Neural cell (in vitro differentiated cells): ENCODE results near the gene PTCD2. TPM values are rescaled to one million over a fixed set of nuclear protein-coding genes. Genes with fewer than 3 reads are reported as not detected.

Experiments used
- H2AFZ ChIP-seq: fragments of 200-600, 300-800 bp; sonication (generic), shearing (Covaris generic); 2 replicates; pipeline ENCODE4 v1.6.0; 2014; ENCODE audit warnings: low read depth, mild to moderate bottlenecking, antibody characterized with exemption, low read length, moderate library complexity
- H3F3A ChIP-seq: fragments of 200-600 bp; shearing (Covaris generic); 2 replicates; pipeline ENCODE4 v1.6.1; 2016; ENCODE audit warnings: mild to moderate bottlenecking, moderate library complexity, mixed read lengths, antibody characterized with exemption, low read length; ENCODE audit not compliant: insufficient read depth, poor library complexity, severe bottlenecking
- H3K27ac ChIP-seq: fragments of 200-600, 300-800 bp; sonication (generic), shearing (Covaris generic); 2 replicates; pipeline ENCODE4 v1.5.1; 2014; ENCODE audit warnings: mild to moderate bottlenecking, low read length, moderate library complexity
- H3K27me3 ChIP-seq: fragments of 300-800, 200-600 bp; sonication (generic), shearing (Covaris generic); 2 replicates; pipeline ENCODE4 v1.6.0; 2014; ENCODE audit warnings: mild to moderate bottlenecking, low read depth, low read length, moderate library complexity; ENCODE audit not compliant: insufficient read depth
- H3K36me3 ChIP-seq: fragments of 300-800, 200-600 bp; sonication (generic), shearing (Covaris generic); 2 replicates; pipeline ENCODE4 v1.5.1; 2014; ENCODE audit warnings: mild to moderate bottlenecking, antibody characterized with exemption, low read length, moderate library complexity; ENCODE audit not compliant: insufficient read depth
- H3K4me2 ChIP-seq: fragments of 300-800, 200-600 bp; sonication (generic), shearing (Covaris generic); 2 replicates; pipeline ENCODE4 v1.6.0; 2014; ENCODE audit warnings: mild to moderate bottlenecking, low read length
- H3K4me3 ChIP-seq: fragments of 300-800, 200-600 bp; sonication (generic), shearing (Covaris generic); 2 replicates; pipeline ENCODE4 v1.5.1; 2014; ENCODE audit warnings: mild to moderate bottlenecking, low read length, moderate library complexity
- H3K79me2 ChIP-seq: fragments of 200-600 bp; shearing (Covaris generic); replicated peaks from 2 replicates; pipeline ENCODE4 v1.6.0; 2014; ENCODE audit warnings: mild to moderate bottlenecking, low read length, moderate library complexity; ENCODE audit not compliant: insufficient read depth
- H3K9ac ChIP-seq: fragments of 300-800, 200-600 bp; sonication (generic), shearing (Covaris generic); 2 replicates; pipeline ENCODE4 v1.6.1; 2016; ENCODE audit warnings: mild to moderate bottlenecking, low read length, mixed read lengths
- H3K9me2 ChIP-seq: fragments of 200-600 bp; shearing (Covaris generic); 2 replicates; pipeline ENCODE4 v1.6.1; 2016; ENCODE audit warnings: mild to moderate bottlenecking, low read length, mixed read lengths; ENCODE audit not compliant: insufficient read depth
- H3K9me3 ChIP-seq: fragments of 200-600, 300-800 bp; sonication (generic), shearing (Covaris generic); 2 replicates; pipeline ENCODE4 v1.6.1; 2016; ENCODE audit warnings: mild to moderate bottlenecking, mixed run types, low read length, moderate library complexity, mixed read lengths
- H4K20me1 ChIP-seq: fragments of 200-600 bp; shearing (Covaris generic); 2 replicates; pipeline ENCODE4 v1.6.1; 2016; ENCODE audit warnings: mild to moderate bottlenecking, mixed run types; ENCODE audit not compliant: insufficient read depth
- EP300 ChIP-seq: fragments of 450-650 bp; conservative IDR thresholded peaks from 2 replicates; pipeline ENCODE4 v1.6.1; 2014; ENCODE audit warnings: antibody characterized with exemption, mild to moderate bottlenecking, moderate library complexity; ENCODE audit not compliant: poor library complexity, severe bottlenecking
- EZH2 ChIP-seq: fragments of 200-600, 300-800 bp; shearing (Covaris generic), sonication (generic); IDR thresholded peaks from 2 replicates; pipeline ENCODE4 v1.6.1; 2014; ENCODE audit warnings: antibody characterized with exemption, low read length, borderline replicate concordance, mild to moderate bottlenecking; ENCODE audit not compliant: insufficient read depth, poor library complexity, severe bottlenecking
- MXI1 ChIP-seq: fragments of 450-650 bp; conservative IDR thresholded peaks from 2 replicates; pipeline ENCODE4 v1.6.1; 2014; ENCODE audit warnings: antibody characterized with exemption, mild to moderate bottlenecking; ENCODE audit not compliant: poor library complexity, severe bottlenecking
- POLR2AphosphoS5 ChIP-seq: IDR thresholded peaks from 2 replicates; pipeline ENCODE4 v1.6.1; 2012
- RAD21 ChIP-seq: fragments of 450-650 bp; conservative IDR thresholded peaks from 2 replicates; pipeline ENCODE4 v1.6.1; 2014; ENCODE audit warnings: antibody characterized with exemption, mild to moderate bottlenecking, moderate library complexity
- SMC3 ChIP-seq: fragments of 450-650 bp; conservative IDR thresholded peaks from 2 replicates; pipeline ENCODE4 v1.6.1; 2014; ENCODE audit warnings: antibody characterized with exemption, mild to moderate bottlenecking, moderate library complexity; ENCODE audit not compliant: poor library complexity
- TAF1 ChIP-seq: IDR thresholded peaks from 2 replicates; pipeline ENCODE4 v1.6.1; 2012; ENCODE audit warnings: low read depth
- polyA plus RNA-seq: library from polyadenylated mRNA; depleted of rRNA; stranded (reverse); fragments of >200 nt; gene quantifications from 2 replicates; pipeline ENCODE4 v1.2.3, GENCODE V29; 2014
- TF ChIP-seq, protein P1 (sequence below): IDR thresholded peaks from 2 replicates; pipeline ENCODE4 v1.6.1; 2012; ENCODE audit warnings: borderline replicate concordance
- TF ChIP-seq, protein P2 (sequence below): fragments of 450-650 bp; IDR thresholded peaks from 2 replicates; pipeline ENCODE4 v1.5.1; 2014; ENCODE audit warnings: antibody characterized with exemption, mild to moderate bottlenecking, moderate library complexity; ENCODE audit not compliant: poor library complexity, severe bottlenecking

PTCD2 gene
- polyA plus RNA-seq, 1 donor from 2014 or later = 4.4 TPM

DNA sequence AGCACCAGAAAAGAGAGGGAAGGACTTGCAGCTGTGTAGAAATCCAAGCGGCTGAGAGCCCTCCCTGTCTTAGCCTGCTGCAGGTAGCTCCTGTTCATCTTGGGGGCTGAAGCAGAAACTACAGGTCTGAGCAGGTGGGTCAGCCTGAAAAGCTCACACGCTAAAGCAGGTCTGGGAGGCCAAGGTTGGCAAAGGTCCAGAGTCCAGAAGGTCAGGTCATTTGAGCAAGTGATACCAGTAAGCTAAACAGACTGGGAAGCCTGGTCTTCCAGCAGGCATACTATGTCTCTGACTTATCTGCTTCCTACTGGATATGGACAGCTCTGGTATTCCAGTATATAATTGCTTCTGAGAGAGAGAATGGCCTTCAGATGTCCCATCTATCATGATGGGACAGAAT, 26.2 kb downstream of the PTCD2 start:
- Histone ChIP-seq H3K79me2 (no peaks in the 10 kb centered on the region), H3K9ac (no peak overlapping the region), H3K27ac (no peak overlapping the region), H3K27me3 (no peaks in the 10 kb centered on the region), H3K36me3 (no peaks in the 10 kb centered on the region), H4K20me1 (no peaks in the 10 kb centered on the region), H3K4me3 (no peak overlapping the region), H2AFZ (no peak overlapping the region), H3K9me3 (no peaks in the 10 kb centered on the region), H3K4me2 (no peak overlapping the region), H3F3A (no peaks in the 10 kb centered on the region), H3K9me2 (no peaks in the 10 kb centered on the region)
- no peak for TF ChIP-seq RAD21
- TF ChIP-seq, protein P1, sequence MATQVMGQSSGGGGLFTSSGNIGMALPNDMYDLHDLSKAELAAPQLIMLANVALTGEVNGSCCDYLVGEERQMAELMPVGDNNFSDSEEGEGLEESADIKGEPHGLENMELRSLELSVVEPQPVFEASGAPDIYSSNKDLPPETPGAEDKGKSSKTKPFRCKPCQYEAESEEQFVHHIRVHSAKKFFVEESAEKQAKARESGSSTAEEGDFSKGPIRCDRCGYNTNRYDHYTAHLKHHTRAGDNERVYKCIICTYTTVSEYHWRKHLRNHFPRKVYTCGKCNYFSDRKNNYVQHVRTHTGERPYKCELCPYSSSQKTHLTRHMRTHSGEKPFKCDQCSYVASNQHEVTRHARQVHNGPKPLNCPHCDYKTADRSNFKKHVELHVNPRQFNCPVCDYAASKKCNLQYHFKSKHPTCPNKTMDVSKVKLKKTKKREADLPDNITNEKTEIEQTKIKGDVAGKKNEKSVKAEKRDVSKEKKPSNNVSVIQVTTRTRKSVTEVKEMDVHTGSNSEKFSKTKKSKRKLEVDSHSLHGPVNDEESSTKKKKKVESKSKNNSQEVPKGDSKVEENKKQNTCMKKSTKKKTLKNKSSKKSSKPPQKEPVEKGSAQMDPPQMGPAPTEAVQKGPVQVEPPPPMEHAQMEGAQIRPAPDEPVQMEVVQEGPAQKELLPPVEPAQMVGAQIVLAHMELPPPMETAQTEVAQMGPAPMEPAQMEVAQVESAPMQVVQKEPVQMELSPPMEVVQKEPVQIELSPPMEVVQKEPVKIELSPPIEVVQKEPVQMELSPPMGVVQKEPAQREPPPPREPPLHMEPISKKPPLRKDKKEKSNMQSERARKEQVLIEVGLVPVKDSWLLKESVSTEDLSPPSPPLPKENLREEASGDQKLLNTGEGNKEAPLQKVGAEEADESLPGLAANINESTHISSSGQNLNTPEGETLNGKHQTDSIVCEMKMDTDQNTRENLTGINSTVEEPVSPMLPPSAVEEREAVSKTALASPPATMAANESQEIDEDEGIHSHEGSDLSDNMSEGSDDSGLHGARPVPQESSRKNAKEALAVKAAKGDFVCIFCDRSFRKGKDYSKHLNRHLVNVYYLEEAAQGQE = no peak
- TF ChIP-seq EP300 = no peak
- TF ChIP-seq MXI1 = no peak

DNA sequence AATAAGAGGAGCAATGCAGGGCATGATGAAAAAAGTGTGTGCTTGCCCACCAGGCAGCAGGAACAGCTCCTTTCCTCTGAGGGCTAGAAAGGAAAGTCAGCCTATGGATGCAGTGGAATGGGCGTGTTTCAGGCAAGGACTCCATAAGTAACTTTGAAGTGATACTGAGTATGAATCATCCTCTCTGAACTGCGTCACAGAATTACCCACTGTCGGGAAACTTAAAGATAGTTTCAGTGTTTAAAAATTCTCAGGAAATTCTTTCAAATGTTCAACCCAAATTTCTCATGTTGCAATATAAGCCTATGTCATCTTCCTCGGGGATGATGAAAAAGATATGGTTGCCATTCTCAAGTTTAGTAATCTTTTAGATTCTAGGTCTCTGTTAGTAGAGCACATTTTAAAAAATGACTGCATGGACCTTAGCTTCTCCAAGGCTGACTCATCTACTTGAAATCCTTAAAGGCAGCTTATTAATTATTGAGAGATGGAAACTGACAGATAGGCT, 27.7 kb downstream of the PTCD2 start:
- Histone ChIP-seq H3F3A (no peaks in the 10 kb centered on the region), H3K4me2 (no peak overlapping the region), H3K9ac (no peak overlapping the region), H3K27me3 (no peaks in the 10 kb centered on the region), H4K20me1 (no peaks in the 10 kb centered on the region), H3K4me3 (no peak overlapping the region), H3K27ac (no peak overlapping the region), H2AFZ (no peak overlapping the region), H3K79me2 (no peaks in the 10 kb centered on the region), H3K36me3 (no peaks in the 10 kb centered on the region), H3K9me3 (no peaks in the 10 kb centered on the region), H3K9me2 (no peaks in the 10 kb centered on the region)
- TF ChIP-seq TAF1 (no peak), RAD21 (no peak), SMC3 (no peak), MXI1 (no peak), EP300 (no peak), EZH2 (no peak), POLR2AphosphoS5 (no peak)
- TF ChIP-seq, protein P1 = no peak
- TF ChIP-seq, protein P2, sequence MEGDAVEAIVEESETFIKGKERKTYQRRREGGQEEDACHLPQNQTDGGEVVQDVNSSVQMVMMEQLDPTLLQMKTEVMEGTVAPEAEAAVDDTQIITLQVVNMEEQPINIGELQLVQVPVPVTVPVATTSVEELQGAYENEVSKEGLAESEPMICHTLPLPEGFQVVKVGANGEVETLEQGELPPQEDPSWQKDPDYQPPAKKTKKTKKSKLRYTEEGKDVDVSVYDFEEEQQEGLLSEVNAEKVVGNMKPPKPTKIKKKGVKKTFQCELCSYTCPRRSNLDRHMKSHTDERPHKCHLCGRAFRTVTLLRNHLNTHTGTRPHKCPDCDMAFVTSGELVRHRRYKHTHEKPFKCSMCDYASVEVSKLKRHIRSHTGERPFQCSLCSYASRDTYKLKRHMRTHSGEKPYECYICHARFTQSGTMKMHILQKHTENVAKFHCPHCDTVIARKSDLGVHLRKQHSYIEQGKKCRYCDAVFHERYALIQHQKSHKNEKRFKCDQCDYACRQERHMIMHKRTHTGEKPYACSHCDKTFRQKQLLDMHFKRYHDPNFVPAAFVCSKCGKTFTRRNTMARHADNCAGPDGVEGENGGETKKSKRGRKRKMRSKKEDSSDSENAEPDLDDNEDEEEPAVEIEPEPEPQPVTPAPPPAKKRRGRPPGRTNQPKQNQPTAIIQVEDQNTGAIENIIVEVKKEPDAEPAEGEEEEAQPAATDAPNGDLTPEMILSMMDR = no peak
